Erythroblast (primary cell): Measurements from ENCODE around the gene XPR1.

Experiments
- GATA1 ChIP-seq: IDR thresholded peaks from 2 replicates; pipeline ENCODE4 v1.6.1; 2011; ENCODE audit warnings: low read depth, mild to moderate bottlenecking, control low read depth, low read length, moderate library complexity
- POLR2A ChIP-seq: IDR thresholded peaks from 2 replicates; pipeline ENCODE4 v1.6.1; 2011; ENCODE audit warnings: mild to moderate bottlenecking, low read length

GRCh38 chr1:180642781-180643180, 11.0 kb downstream of the XPR1 start:
- TF ChIP-seq POLR2A (no peak), GATA1 (no peak)
